ENCODE results near the gene KCNG4.

GRCh38 chr16:84272740-84273320 lies 33.0 kb upstream of the KCNG4 start:
- no peak for TF ChIP-seq EZH2 (IDR thresholded peaks at IDR 0.05)
- TF ChIP-seq POLR2AphosphoS5 (IDR thresholded peaks at IDR 0.05; ENCODE audit: borderline replicate concordance, low read depth, low read length): no peak
